HG03439 (cell line): ENCODE measurements around the gene ENDOV.

Source experiments
- ATAC-seq: cut with Tn5 transposase; IDR thresholded peaks from one replicate; pipeline ENCODE4 v1.9.1; 2021; ENCODE audit warnings: mild to moderate bottlenecking, moderate library complexity; ENCODE audit not compliant: unreplicated experiment

ENDOV gene

DNA sequence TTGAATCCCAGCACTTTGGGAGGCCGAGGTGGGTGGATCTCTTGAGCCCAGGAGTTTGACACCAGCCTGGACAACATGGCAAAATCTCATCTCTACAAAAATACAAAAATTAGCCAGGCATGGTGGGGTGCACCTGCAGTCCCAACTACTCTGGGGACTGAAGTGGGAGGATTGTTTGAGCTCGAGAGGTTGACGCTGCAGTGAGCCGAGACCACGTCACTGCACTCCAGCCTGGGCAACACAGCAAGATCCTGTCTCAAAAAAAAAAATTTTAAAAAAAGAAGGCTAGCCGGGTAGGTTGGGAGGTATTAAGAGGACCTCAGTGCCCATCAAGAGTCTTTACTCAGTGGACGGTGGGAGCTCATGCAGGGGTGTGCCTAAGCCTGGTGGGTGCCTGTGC is 65.3 kb downstream of the ENDOV start:
- ATAC-seq = no peak

DNA sequence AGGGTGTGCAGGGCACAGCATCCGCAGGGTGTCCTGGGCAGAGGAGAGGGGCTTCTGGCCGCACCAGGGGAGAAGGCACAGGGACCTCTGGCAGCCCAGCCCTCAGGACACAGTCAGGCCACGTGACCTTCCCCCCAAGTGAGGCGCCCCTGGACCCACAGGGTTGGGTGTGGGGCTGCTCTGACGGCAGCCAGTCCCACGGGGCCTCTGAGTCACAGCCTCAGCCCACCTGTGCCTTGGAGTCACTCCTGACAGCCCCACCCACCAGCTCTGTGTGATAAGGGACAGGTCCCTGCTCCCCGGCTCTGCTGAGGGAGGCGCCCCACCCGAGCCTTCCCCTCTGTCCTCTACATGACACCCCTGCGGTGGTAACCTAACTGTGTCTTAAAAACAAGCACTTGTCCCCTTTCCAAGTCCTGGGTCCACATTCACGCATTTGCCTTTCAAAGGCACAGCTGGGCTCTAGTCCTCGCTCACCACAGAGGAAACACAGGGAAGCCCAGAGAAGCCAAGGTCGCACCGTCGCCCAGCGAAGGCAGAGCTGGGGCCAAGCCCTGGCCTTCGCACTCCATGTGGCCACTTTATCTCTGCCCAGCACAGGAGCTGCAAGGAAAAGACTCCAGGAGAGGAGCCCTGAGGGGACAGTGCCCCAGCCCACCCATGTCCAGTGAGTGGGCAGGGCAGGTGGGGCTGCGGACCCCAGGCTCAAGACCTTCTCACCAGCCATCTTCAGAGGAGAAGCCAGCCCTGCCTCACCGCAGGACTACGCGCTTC is 66.5 kb downstream of the ENDOV start:
- no peak for ATAC-seq

DNA sequence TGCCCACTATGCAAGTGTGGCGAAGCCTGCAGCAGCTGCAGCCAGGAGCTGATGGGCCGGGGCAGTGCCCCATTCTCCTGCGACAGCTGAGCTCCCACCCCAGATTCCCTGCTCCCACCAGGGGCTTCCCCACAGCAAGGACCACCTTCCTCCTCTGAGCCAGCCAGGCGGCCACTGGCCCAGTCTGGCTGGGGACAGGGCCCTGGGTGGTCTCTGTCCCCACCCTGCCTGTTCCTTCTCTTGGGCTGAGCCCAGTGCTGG is 67.0 kb downstream of the ENDOV start:
- no peak for ATAC-seq

DNA sequence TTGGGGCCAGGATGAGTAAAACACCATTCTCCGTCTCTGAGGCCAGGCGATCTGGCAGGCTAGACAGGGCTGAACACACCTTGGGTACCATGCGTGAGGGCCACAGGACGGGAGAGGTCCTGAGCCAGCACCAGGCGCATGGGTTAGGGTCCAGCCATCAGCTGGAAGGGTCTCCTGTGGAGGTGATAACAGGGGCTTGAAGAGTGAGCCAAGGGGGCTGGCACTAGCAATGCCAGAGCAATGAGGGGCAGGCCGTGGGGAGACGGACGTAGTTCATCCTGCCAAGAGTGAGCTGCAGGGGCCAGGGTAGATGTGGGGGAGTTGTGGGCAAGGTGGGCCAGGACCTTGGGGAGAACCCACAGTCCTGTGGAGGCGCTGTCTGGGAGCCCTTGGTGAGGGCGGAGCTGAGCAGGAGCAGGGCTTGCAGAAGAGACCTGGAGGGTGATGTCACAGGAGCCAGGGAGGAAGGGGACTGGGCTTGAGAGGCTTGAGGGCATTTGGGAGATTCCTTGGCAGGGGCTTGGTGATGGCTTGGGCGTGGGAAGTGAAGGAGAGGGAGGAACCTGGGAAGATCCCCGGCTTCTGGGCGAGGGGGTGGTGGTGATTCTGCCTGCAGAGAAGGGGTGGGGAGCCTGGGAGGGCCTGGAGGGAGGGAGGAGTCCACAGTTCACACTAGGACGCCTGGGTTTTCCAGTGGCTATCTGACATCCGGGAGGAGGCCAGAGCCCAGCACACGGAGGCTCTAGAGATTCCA is 67.8 kb downstream of the ENDOV start:
- no peak for ATAC-seq

DNA sequence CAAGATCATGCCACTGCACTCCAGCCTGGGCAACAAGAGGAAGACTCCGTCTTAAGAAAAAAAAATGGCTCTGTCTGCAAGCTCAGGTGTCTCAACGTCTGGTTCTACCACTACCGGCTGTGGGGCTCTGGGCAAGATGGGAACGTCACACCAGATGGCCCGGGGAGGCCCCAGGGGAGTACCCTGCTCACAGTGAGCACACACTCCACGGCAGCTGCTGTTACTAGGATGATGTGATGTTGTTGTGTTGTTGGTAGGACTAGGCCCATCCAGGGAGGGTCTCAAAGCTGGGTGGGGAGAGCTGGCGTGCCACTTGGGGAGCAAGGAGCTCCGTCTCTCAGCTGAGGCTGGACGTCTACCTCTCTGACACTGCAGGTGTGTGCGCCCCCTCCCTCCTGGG is 70.9 kb downstream of the ENDOV start:
- ATAC-seq = no peak

DNA sequence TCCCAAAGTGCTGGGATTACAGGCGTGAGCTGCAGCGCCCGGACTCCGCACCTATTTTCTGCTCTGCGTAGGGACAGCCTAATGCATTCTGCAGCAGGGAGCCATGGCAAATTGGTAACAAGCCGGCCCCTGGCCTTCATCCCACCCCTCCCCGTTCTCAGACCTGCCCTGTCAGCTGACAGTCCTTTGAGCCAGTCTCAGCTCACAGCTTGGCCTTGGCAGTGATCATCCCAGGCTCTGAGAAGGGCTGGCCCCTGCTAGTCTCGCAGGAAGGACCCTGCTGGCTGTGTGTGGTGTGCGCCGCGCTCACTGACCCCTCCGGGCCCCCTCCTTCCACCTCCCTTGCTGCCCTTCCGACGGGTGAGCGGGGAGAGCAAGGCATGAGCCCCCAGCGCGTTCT is 71.7 kb downstream of the ENDOV start:
- no peak for ATAC-seq

DNA sequence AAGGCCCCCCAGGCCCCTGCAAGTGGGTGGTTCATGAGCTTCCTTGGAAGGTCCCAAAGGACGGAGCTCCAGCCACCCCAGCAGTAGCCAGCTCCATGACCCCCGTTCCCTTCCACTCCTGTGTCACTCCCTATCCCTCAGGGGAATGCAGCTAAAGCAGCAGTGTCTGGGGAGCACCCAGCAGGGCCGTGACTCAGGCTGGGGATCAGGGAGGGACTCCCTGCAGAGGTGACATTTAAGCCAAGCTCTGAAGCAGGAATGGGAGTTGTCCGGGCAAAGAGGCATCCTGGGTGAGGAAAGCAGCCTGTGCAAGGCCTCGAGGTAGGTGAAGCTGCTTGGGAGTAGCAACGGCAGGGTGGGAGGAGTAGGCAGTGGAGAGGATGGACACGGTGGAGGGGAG is 72.5 kb downstream of the ENDOV start:
- no peak for ATAC-seq
